ENCODE results near the gene PPP1R7.

GRCh38 chr2:241111440-241111805 lies 38.8 kb upstream of the PPP1R7 start:
- TF ChIP-seq EP300 (IDR thresholded peaks at IDR 0.05; ENCODE audit: borderline replicate concordance) (no peak), MAX (IDR thresholded peaks at IDR 0.05) (no peak), TAF1 (IDR thresholded peaks at IDR 0.05; ENCODE audit: low read depth) (no peak), REST (IDR thresholded peaks at IDR 0.05; ENCODE audit: low read depth) (no peak), EGR1 (IDR thresholded peaks at IDR 0.05) (no peak), USF1 (IDR thresholded peaks at IDR 0.05) (no peak), CREB1 (IDR thresholded peaks at IDR 0.05; ENCODE audit: low read depth) (no peak), TCF12 (IDR thresholded peaks at IDR 0.05; ENCODE audit: low read depth) (no peak), NFIC (IDR thresholded peaks at IDR 0.05) (no peak), TEAD4 (IDR thresholded peaks at IDR 0.05) (no peak)

Data from Ishikawa (cell line).